GM12878 (cell line): ENCODE results near the gene NUDCD3. TPM values are rescaled to one million over a fixed set of nuclear protein-coding genes. Genes with fewer than 3 reads are reported as not detected.

Experiments used
- ATAC-seq: fragments of 200-7000 bp; cut with Tn5 transposase; 3 replicates; pipeline ENCODE4 v1.9.1; 2020; ENCODE audit warnings: mild to moderate bottlenecking, moderate library complexity
- BruUV-seq: library from RNA; stranded (reverse); fragments of 400-500 nt; replicated peaks from 2 replicates; lab custom pipeline; 2021; lab: Mats Ljungman, UMichigan
- CTCF ChIA-PET: fragments of 300-600 bp; sonication (Branson Sonifier 250); formaldehyde crosslinking; extraction: SDS; loops from one replicate; lab custom pipeline; 2021; ENCODE audit warnings: inconsistent platforms; lab: Yijun Ruan, JAX
- POLR2A ChIA-PET: fragments of 350-600 bp; formaldehyde crosslinking; extraction: SDS; loops from one replicate; lab custom pipeline; 2021; ENCODE audit warnings: inconsistent platforms; lab: Charles Lee
- RAD21 ChIA-PET: fragments of 300-600 bp; sonication (Branson Sonifier 250); formaldehyde crosslinking; loops from one replicate; lab custom pipeline; 2023; ENCODE audit warnings: antibody characterized with exemption; ENCODE audit not compliant: unreplicated experiment; lab: Charles Lee
- SMC1A ChIA-PET: fragments of 300-600 bp; sonication (Branson Sonifier 250); formaldehyde crosslinking; loops from one replicate; lab custom pipeline; 2023; ENCODE audit not compliant: unreplicated experiment, uncharacterized antibody; lab: Charles Lee
- DNase-seq: peaks from one replicate; pipeline ENCODE4 v3.0.0-alpha.2; 2011; ENCODE audit warnings: low read depth, low spot score
- FAIRE-seq: peaks from 3 replicates; lab custom pipeline; 2011; peaks lifted over from hg19 to GRCh38; lab: Jason Lieb, UNC
- H2AFZ ChIP-seq: 2 replicates; pipeline ENCODE4 v1.6.0; 2011; ENCODE audit warnings: low read depth, low read length, control low read depth; ENCODE audit not compliant: control insufficient read depth
- H3K27ac ChIP-seq: 2 replicates; pipeline ENCODE4 v1.5.1; 2011; ENCODE audit warnings: control low read depth; ENCODE audit not compliant: control insufficient read depth, insufficient read depth
- H3K27me3 ChIP-seq, 2 experiments: replicated peaks in 1 of 2; 2 replicates each; pipeline versions ENCODE4 v1.6.0 to v1.6.1; 2011; ENCODE audit warnings: low read length in 1 of 2; ENCODE audit not compliant: control insufficient read depth in 2 of 2, insufficient read depth in 2 of 2
- H3K36me3 ChIP-seq, 2 experiments: 2 replicates each; pipeline ENCODE4 v1.5.1; 2011; ENCODE audit warnings: low read length in 1 of 2; ENCODE audit not compliant: control insufficient read depth in 2 of 2, insufficient read depth in 2 of 2
- H3K4me1 ChIP-seq: 2 replicates; pipeline ENCODE4 v1.6.1; 2011; ENCODE audit warnings: mild to moderate bottlenecking, low read length, moderate library complexity, mixed read lengths; ENCODE audit not compliant: control insufficient read depth, insufficient read depth
- H3K4me2 ChIP-seq: 2 replicates; pipeline ENCODE4 v1.6.0; 2011; ENCODE audit warnings: control low read depth; ENCODE audit not compliant: control insufficient read depth, insufficient read depth
- H3K4me3 ChIP-seq: fragments of 200-600 bp; sonication (generic); 2 replicates; pipeline ENCODE4 v1.5.1; 2016
- H3K79me2 ChIP-seq: 2 replicates; pipeline ENCODE4 v1.6.0; 2011; ENCODE audit warnings: low read length; ENCODE audit not compliant: control insufficient read depth, insufficient read depth
- H3K9ac ChIP-seq: 2 replicates; pipeline ENCODE4 v1.8.0; 2011; ENCODE audit warnings: low read length, control low read depth, mixed read lengths; ENCODE audit not compliant: control insufficient read depth, insufficient read depth
- H3K9me3 ChIP-seq: replicated peaks from 3 replicates; pipeline ENCODE4 v1.5.1; 2011; ENCODE audit warnings: mild to moderate bottlenecking, low read length; ENCODE audit not compliant: control insufficient read depth, insufficient read depth
- H4K20me1 ChIP-seq: 2 replicates; pipeline ENCODE4 v1.6.0; 2011; ENCODE audit not compliant: control insufficient read depth, insufficient read depth
- ATF7 ChIP-seq: fragments of 450-650 bp; IDR thresholded peaks from 2 replicates; pipeline ENCODE4 v1.6.1; 2016; ENCODE audit warnings: low read depth, mild to moderate bottlenecking
- EP300 ChIP-seq, 2 experiments: fragments of 150-350 bp in 1 of 2; IDR thresholded peaks; 2 replicates each; pipeline ENCODE4 v1.6.1; 2011 to 2012; ENCODE audit warnings: low read depth in 2 of 2, low read length in 2 of 2, borderline replicate concordance in 1 of 2, improper control_type of control experiment in 1 of 2, inconsistent platforms in 1 of 2; ENCODE audit not compliant: control insufficient read depth in 1 of 2
- FOXM1 ChIP-seq: IDR thresholded peaks from 2 replicates; pipeline ENCODE4 v1.6.1; 2012; ENCODE audit warnings: low read depth, mild to moderate bottlenecking, inconsistent platforms, low read length, moderate library complexity
- HCFC1 ChIP-seq: fragments of 150-350 bp; IDR thresholded peaks from 2 replicates; pipeline ENCODE4 v1.6.1; 2014; ENCODE audit warnings: low read length
- LARP7 ChIP-seq: fragments of 450-650 bp; IDR thresholded peaks from 2 replicates; pipeline ENCODE4 v1.6.1; 2017; ENCODE audit warnings: mild to moderate bottlenecking
- PAX8 ChIP-seq: fragments of 450-650 bp; IDR thresholded peaks from 2 replicates; pipeline ENCODE4 v1.6.1; 2017; ENCODE audit warnings: mild to moderate bottlenecking, moderate library complexity
- POLR2AphosphoS2 ChIP-seq: IDR thresholded peaks from 2 replicates; pipeline ENCODE4 v1.6.1; 2011; ENCODE audit warnings: low read depth, mild to moderate bottlenecking, low read length, improper control_type of control experiment, moderate library complexity
- SMARCA5 ChIP-seq: fragments of 450-650 bp; IDR thresholded peaks from 2 replicates; pipeline ENCODE4 v1.6.1; 2017; ENCODE audit warnings: mild to moderate bottlenecking
- SUZ12 ChIP-seq: fragments of 200-600 bp; sonication (generic); IDR thresholded peaks from one replicate; pipeline ENCODE4 v1.6.1; 2018; ENCODE audit warnings: antibody characterized with exemption, mild to moderate bottlenecking; ENCODE audit not compliant: unreplicated experiment
- YY1 ChIP-seq: IDR thresholded peaks from 2 replicates; pipeline ENCODE4 v1.6.1; 2011; ENCODE audit warnings: low read depth, mild to moderate bottlenecking, low read length
- ZNF217 ChIP-seq: fragments of 450-650 bp; IDR thresholded peaks from 2 replicates; pipeline ENCODE4 v1.6.1; 2017; ENCODE audit warnings: antibody characterized with exemption, mild to moderate bottlenecking
- ZNF384 ChIP-seq: IDR thresholded peaks from 2 replicates; pipeline ENCODE4 v1.6.1; 2012; ENCODE audit warnings: low read depth, mild to moderate bottlenecking, low read length, improper control_type of control experiment, borderline replicate concordance
- ZSCAN29 ChIP-seq: fragments of 450-650 bp; IDR thresholded peaks from 2 replicates; pipeline ENCODE4 v1.6.1; 2017; ENCODE audit warnings: mild to moderate bottlenecking, moderate library complexity
- WGBS: methylation state at CpG from one replicate; pipeline ENCODE4 v1.1.6; 2016; ENCODE audit warnings: low lambda C conversion rate; ENCODE audit not compliant: insufficient replicate concordance, insufficient coverage; ENCODE audit errors: missing lambda C conversion rate; 5-methylcytosine and 5-hydroxymethylcytosine counted together
- in situ Hi-C: fragments of 300-500 bp; cut with MboI; formaldehyde crosslinking; loops from 9 replicates; pipeline ENCODE4 v1.14.3; 2018; ENCODE audit warnings: mixed read lengths
- intact Hi-C: fragments of 100-400 bp; cut with micrococcal nuclease; formaldehyde crosslinking; loops from one replicate; pipeline ENCODE4 v1.14.2; 2022; ENCODE audit not compliant: unreplicated experiment
- polyA plus RNA-seq, 11 experiments: library from polyadenylated mRNA; depleted of rRNA in 4 of 11; unstranded in 6 of 11; stranded (reverse) in 5 of 11; fragments of >200 nt; fragmentation: Nextera tagmentation in 4 of 11; fragmentation: Illumina TruSeq in 1 of 11; extraction: Ambion mirVana in 4 of 11; extraction: Trizol in 1 of 11; gene quantifications; 1 replicate in 1 of 11; 2 replicates in 10 of 11; pipeline versions ENCODE4 v1.2.1 to v1.2.3, GENCODE V29; 2011 to 2016; ENCODE audit warnings: inconsistent platforms in 2 of 11, missing spikeins in 2 of 11, low read depth in 1 of 11
- total RNA-seq, 4 experiments: library from RNA; depleted of rRNA in 3 of 4; stranded (reverse); fragments of >200 nt in 3 of 4; fragmentation: Illumina TruSeq in 1 of 4; extraction: Trizol in 1 of 4; gene quantifications; 2 replicates each; pipeline versions ENCODE4 v1.2.1 to v1.2.3, GENCODE V29; 2013 to 2021
- TF ChIP-seq, protein P1 (sequence below): fragments of 450-650 bp; formaldehyde crosslinking; IDR thresholded peaks from 2 replicates; pipeline ENCODE4 v1.5.0; 2022; ENCODE audit warnings: mild to moderate bottlenecking, missing genetic modification characterization
- TF ChIP-seq, protein P2 (sequence below): fragments of 450-650 bp; IDR thresholded peaks from 2 replicates; pipeline ENCODE4 v1.6.1; 2018; ENCODE audit warnings: mild to moderate bottlenecking, low read depth, moderate library complexity; ENCODE audit not compliant: partially characterized antibody
- TF ChIP-seq, protein P3 (sequence below): fragments of 450-650 bp; conservative IDR thresholded peaks from 2 replicates; pipeline ENCODE4 v1.6.1; 2017; ENCODE audit warnings: mild to moderate bottlenecking, moderate library complexity

NUDCD3 gene
- total and polyA plus RNA-seq, 10 of the 15 experiments (the other 5 are each of a cell fraction or from before 2014, with no cell fraction given): 25.0 to 89.8 (median 46.4) TPM

DNA sequence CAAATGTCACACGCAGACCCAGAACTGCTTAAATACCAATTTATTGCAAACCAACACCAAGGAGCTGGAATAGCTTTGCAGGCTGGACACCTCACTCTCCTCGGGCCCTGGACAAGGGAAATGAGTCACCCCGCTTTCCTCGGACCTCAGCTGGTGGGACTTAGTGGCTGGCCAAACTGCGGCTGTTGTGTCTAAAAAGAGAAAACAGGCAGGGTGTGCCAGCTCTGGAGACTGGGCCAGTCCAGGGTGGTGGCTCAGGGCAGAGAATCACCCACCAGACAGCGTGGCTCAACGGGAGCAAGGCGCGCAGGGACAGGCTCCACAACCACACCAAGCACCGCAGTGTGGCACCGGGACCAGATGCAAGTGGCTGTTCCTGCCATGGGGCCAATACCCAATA is 106.9 kb downstream of the NUDCD3 start:
- H3K27ac ChIP-seq: no peak overlapping the region
- no peaks in the 10 kb centered on the region for H3K27me3 ChIP-seq
- 97% methylated on average over 11 of the region's 11 CpGs for WGBS
- no peak for FAIRE-seq
- H3K4me1 ChIP-seq: no peaks in the 10 kb centered on the region
- SMC1A ChIA-PET: no interaction called here
- no peaks in the 10 kb centered on the region for H3K9me3 ChIP-seq
- CTCF ChIA-PET: no interaction called here
- no peak overlapping the region for H3K9ac ChIP-seq
- in situ Hi-C loops (no loop called here), intact Hi-C loops (no loop called here)
- H3K36me3 ChIP-seq: peaks cover 2 to 12% of the 10 kb centered on the region in 2 experiments
- POLR2A ChIA-PET: no interaction called here
- no peak for ATAC-seq
- no peaks in the 10 kb centered on the region for H3K79me2 ChIP-seq
- RAD21 ChIA-PET: no interaction called here
- no TSS peak for BruUV-seq
- no peak for DNase-seq
- no peak overlapping the region for H2AFZ ChIP-seq
- no peak overlapping the region for H3K4me3 ChIP-seq
- no peaks in the 10 kb centered on the region for H4K20me1 ChIP-seq
- H3K4me2 ChIP-seq: no peak overlapping the region
- TF ChIP-seq, protein P1, sequence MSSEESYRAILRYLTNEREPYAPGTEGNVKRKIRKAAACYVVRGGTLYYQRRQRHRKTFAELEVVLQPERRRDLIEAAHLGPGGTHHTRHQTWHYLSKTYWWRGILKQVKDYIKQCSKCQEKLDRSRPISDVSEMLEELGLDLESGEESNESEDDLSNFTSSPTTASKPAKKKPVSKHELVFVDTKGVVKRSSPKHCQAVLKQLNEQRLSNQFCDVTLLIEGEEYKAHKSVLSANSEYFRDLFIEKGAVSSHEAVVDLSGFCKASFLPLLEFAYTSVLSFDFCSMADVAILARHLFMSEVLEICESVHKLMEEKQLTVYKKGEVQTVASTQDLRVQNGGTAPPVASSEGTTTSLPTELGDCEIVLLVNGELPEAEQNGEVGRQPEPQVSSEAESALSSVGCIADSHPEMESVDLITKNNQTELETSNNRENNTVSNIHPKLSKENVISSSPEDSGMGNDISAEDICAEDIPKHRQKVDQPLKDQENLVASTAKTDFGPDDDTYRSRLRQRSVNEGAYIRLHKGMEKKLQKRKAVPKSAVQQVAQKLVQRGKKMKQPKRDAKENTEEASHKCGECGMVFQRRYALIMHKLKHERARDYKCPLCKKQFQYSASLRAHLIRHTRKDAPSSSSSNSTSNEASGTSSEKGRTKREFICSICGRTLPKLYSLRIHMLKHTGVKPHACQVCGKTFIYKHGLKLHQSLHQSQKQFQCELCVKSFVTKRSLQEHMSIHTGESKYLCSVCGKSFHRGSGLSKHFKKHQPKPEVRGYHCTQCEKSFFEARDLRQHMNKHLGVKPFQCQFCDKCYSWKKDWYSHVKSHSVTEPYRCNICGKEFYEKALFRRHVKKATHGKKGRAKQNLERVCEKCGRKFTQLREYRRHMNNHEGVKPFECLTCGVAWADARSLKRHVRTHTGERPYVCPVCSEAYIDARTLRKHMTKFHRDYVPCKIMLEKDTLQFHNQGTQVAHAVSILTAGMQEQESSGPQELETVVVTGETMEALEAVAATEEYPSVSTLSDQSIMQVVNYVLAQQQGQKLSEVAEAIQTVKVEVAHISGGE: no peak
- TF ChIP-seq FOXM1 (no peak), SMARCA5 (no peak), PAX8 (no peak), ATF7 (no peak), POLR2AphosphoS2 (no peak), ZNF384 (no peak), LARP7 (no peak), ZSCAN29 (no peak), SUZ12 (no peak), YY1 (no peak), EP300 (IDR thresholded peaks at IDR 0.05; ENCODE audit: borderline replicate concordance in 1 of 2, control insufficient read depth in 1 of 2, low read depth in 2 of 2, low read length in 2 of 2) (no peak), HCFC1 (no peak), ZNF217 (no peak)
- TF ChIP-seq, protein P2, sequence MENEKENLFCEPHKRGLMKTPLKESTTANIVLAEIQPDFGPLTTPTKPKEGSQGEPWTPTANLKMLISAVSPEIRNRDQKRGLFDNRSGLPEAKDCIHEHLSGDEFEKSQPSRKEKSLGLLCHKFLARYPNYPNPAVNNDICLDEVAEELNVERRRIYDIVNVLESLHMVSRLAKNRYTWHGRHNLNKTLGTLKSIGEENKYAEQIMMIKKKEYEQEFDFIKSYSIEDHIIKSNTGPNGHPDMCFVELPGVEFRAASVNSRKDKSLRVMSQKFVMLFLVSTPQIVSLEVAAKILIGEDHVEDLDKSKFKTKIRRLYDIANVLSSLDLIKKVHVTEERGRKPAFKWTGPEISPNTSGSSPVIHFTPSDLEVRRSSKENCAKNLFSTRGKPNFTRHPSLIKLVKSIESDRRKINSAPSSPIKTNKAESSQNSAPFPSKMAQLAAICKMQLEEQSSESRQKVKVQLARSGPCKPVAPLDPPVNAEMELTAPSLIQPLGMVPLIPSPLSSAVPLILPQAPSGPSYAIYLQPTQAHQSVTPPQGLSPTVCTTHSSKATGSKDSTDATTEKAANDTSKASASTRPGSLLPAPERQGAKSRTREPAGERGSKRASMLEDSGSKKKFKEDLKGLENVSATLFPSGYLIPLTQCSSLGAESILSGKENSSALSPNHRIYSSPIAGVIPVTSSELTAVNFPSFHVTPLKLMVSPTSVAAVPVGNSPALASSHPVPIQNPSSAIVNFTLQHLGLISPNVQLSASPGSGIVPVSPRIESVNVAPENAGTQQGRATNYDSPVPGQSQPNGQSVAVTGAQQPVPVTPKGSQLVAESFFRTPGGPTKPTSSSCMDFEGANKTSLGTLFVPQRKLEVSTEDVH: no peak
- TF ChIP-seq, protein P3, sequence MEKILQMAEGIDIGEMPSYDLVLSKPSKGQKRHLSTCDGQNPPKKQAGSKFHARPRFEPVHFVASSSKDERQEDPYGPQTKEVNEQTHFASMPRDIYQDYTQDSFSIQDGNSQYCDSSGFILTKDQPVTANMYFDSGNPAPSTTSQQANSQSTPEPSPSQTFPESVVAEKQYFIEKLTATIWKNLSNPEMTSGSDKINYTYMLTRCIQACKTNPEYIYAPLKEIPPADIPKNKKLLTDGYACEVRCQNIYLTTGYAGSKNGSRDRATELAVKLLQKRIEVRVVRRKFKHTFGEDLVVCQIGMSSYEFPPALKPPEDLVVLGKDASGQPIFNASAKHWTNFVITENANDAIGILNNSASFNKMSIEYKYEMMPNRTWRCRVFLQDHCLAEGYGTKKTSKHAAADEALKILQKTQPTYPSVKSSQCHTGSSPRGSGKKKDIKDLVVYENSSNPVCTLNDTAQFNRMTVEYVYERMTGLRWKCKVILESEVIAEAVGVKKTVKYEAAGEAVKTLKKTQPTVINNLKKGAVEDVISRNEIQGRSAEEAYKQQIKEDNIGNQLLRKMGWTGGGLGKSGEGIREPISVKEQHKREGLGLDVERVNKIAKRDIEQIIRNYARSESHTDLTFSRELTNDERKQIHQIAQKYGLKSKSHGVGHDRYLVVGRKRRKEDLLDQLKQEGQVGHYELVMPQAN: no peak
